Measurements from ENCODE around the gene DOK6.

DOK6 gene

GRCh38 chr18:69880083-69880482 is 479.4 kb downstream of the DOK6 start:
- no peak for DNase-seq (ENCODE audit: low read depth)

GRCh38 chr18:69882965-69883668 is 482.4 kb downstream of the DOK6 start:
- TF ChIP-seq CTCF (conservative IDR thresholded peaks at IDR 0.05; ENCODE audit: low read depth, low read length) = no peak
- DNase-seq (ENCODE audit: low read depth) = no peak
- H3K4me3 ChIP-seq (ENCODE audit: low read length) = no peak overlapping the region

More at GRCh38 chr18:69880083-69880482, 479.4 kb downstream of the DOK6 start:
- TF ChIP-seq CTCF (conservative IDR thresholded peaks at IDR 0.05; ENCODE audit: low read depth, low read length) = no peak
- H3K4me3 ChIP-seq (ENCODE audit: low read length) = no peak overlapping the region

- no peak overlapping the region for H3K4me3 ChIP-seq (ENCODE audit: low read length)
- TF ChIP-seq CTCF (conservative IDR thresholded peaks at IDR 0.05; ENCODE audit: low read depth, low read length) = no peak
- no peak for DNase-seq (ENCODE audit: low read depth)
Observed at GRCh38 chr18:69883781-69884180, 483.1 kb downstream of the DOK6 start.

- TF ChIP-seq CTCF (conservative IDR thresholded peaks at IDR 0.05; ENCODE audit: low read depth, low read length) = no peak
- no peak overlapping the region for H3K4me3 ChIP-seq (ENCODE audit: low read length)
- DNase-seq (ENCODE audit: low read depth) = no peak
Observed at GRCh38 chr18:69885355-69885754, 484.7 kb downstream of the DOK6 start.

GRCh38 chr18:69885841-69886531 is 485.3 kb downstream of the DOK6 start:
- no peak for TF ChIP-seq CTCF (conservative IDR thresholded peaks at IDR 0.05; ENCODE audit: low read depth, low read length)
- no peak overlapping the region for H3K4me3 ChIP-seq (ENCODE audit: low read length)
- DNase-seq (ENCODE audit: low read depth) = no peak

- no peak overlapping the region for H3K4me3 ChIP-seq (ENCODE audit: low read length)
- no peak for TF ChIP-seq CTCF (conservative IDR thresholded peaks at IDR 0.05; ENCODE audit: low read depth, low read length)
- DNase-seq (ENCODE audit: low read depth) = no peak
Observed at GRCh38 chr18:69887256-69887655, 486.6 kb downstream of the DOK6 start.

GRCh38 chr18:69889009-69889408 is 488.3 kb downstream of the DOK6 start:
- no peak for DNase-seq (ENCODE audit: low read depth)
- TF ChIP-seq CTCF (conservative IDR thresholded peaks at IDR 0.05; ENCODE audit: low read depth, low read length) = no peak
- H3K4me3 ChIP-seq (ENCODE audit: low read length) = no peak overlapping the region

Data from retinal pigment epithelial cell (primary cell).